ENCODE data around the gene LOXHD1. TPM values are rescaled to one million over a fixed set of nuclear protein-coding genes. Genes with fewer than 3 reads are reported as not detected.

Gene LOXHD1
- total RNA-seq, 1 experiment from 2014 or later, result not detected

GRCh38 chr18:46636040-46636630 lies 20.9 kb downstream of the LOXHD1 start:
- no peaks in the 10 kb centered on the region for H3K4me1 ChIP-seq (ENCODE audit: control insufficient read depth, insufficient read depth, low read length)
- no peaks in the 10 kb centered on the region for H3K27me3 ChIP-seq (ENCODE audit: control insufficient read depth, insufficient read depth, low read length)
- no peak overlapping the region for H3K27ac ChIP-seq (ENCODE audit: low read length)
- no TSS peak for BruUV-seq (replicated peaks)
- H3K9me3 ChIP-seq (ENCODE audit: control insufficient read depth, insufficient read depth, low read depth, low read length), result no peaks in the 10 kb centered on the region
- TF ChIP-seq TCF7L2 (IDR thresholded peaks at IDR 0.05; ENCODE audit: low read depth, low read length) (no peak), REST (IDR thresholded peaks at IDR 0.05; ENCODE audit: insufficient read depth in 1 of 2, low read depth in 2 of 2, low read length in 1 of 2) (no peak), CTCF (IDR thresholded peaks at IDR 0.05) (no peak), POLR2AphosphoS5 (IDR thresholded peaks at IDR 0.05; ENCODE audit: low read depth, low read length) (no peak), SIN3A (IDR thresholded peaks at IDR 0.05; ENCODE audit: borderline replicate concordance, insufficient read depth, low read depth, low read length) (no peak)
- in situ Hi-C loops (cut with HindIII; ENCODE audit: low pct_unique_long_range_greater_than_20kb, low sequenced_read_pairs), result no loop called here
- ChIA-PET POLR2A (no interaction called here), CTCF (no interaction called here)
- DNase-seq (ENCODE audit: low read depth, low spot score), result no peak
- no peak overlapping the region for H3K4me3 ChIP-seq (ENCODE audit: low read depth in 2 of 2, low read length in 2 of 2)
- H3K36me3 ChIP-seq (ENCODE audit: control insufficient read depth, insufficient read depth, low read length), result no peaks in the 10 kb centered on the region
- intact Hi-C loops (cut with micrococcal nuclease; ENCODE audit: unreplicated experiment), result no loop called here
- ATAC-seq, result no peak

GRCh38 chr18:46632401-46633071 lies 24.5 kb downstream of the LOXHD1 start:
- Histone ChIP-seq H3K4me1 (ENCODE audit: control insufficient read depth, insufficient read depth, low read length) (no peaks in the 10 kb centered on the region), H3K4me3 (ENCODE audit: low read depth in 2 of 2, low read length in 2 of 2) (no peak overlapping the region), H3K27ac (ENCODE audit: low read length) (no peak overlapping the region), H3K36me3 (ENCODE audit: control insufficient read depth, insufficient read depth, low read length) (no peaks in the 10 kb centered on the region), H3K9me3 (ENCODE audit: control insufficient read depth, insufficient read depth, low read depth, low read length) (no peaks in the 10 kb centered on the region), H3K27me3 (ENCODE audit: control insufficient read depth, insufficient read depth, low read length) (no peaks in the 10 kb centered on the region)
- in situ Hi-C loops (cut with HindIII; ENCODE audit: low pct_unique_long_range_greater_than_20kb, low sequenced_read_pairs), result no loop called here
- ChIA-PET CTCF (no interaction called here), POLR2A (interaction anchor here (0.6 kb wide), 1 partner anchor 285 kb away, joined by 3 read pairs; the partner anchor contains the start of genes KATNAL2 and PIAS2)
- intact Hi-C loops (cut with micrococcal nuclease; ENCODE audit: unreplicated experiment), result no loop called here
- BruUV-seq (replicated peaks), result no TSS peak
- DNase-seq (ENCODE audit: low read depth, low spot score) (peak; percentile 2), ATAC-seq (no peak)
- TF ChIP-seq CTCF (IDR thresholded peaks at IDR 0.05), result no peak
- no peak for TF ChIP-seq POLR2AphosphoS5 (IDR thresholded peaks at IDR 0.05; ENCODE audit: low read depth, low read length)
- TF ChIP-seq SIN3A (IDR thresholded peaks at IDR 0.05; ENCODE audit: borderline replicate concordance, insufficient read depth, low read depth, low read length), result no peak
- no peak for TF ChIP-seq TCF7L2 (IDR thresholded peaks at IDR 0.05; ENCODE audit: low read depth, low read length)
- TF ChIP-seq REST (IDR thresholded peaks at IDR 0.05; ENCODE audit: insufficient read depth in 1 of 2, low read depth in 2 of 2, low read length in 1 of 2), result no peak

Measured in Panc1 (cell line).